Measurements from ENCODE around the gene ALDH3B1. TPM values are rescaled to one million over a fixed set of nuclear protein-coding genes. Genes with fewer than 3 reads are reported as not detected.
A peak's percentile ranks its signal among the peaks of the same experiment; 100 is the strongest.

Gene ALDH3B1
- total RNA-seq, 1 experiment from 2014 or later, result not detected

- DNase-seq, result peak; percentile 79
- Histone ChIP-seq H3K4me1 (ENCODE audit: low read length) (peaks cover 22% of the 10 kb centered on the region), H3K27me3 (ENCODE audit: low read length) (no peaks in the 10 kb centered on the region), H3K4me2 (ENCODE audit: low read depth, low read length, poor library complexity, severe bottlenecking) (peak overlapping the region; percentile 80), H3K79me2 (ENCODE audit: low read length) (peaks cover 13% of the 10 kb centered on the region), H3K9me3 (ENCODE audit: low read length) (no peaks in the 10 kb centered on the region), H3K9ac (ENCODE audit: low read length) (peak overlapping the region; percentile 89), H3K27ac (ENCODE audit: low read length) (peak overlapping the region; percentile 86), H3K9me2 (replicated peaks; ENCODE audit: insufficient read depth, low read length) (no peaks in the 10 kb centered on the region), H2AFZ (ENCODE audit: low read length) (peak overlapping the region; percentile 62; the same call in 1 of the 2 replicates), H3K4me3 (ENCODE audit: low read length) (peak overlapping the region; percentile 96), H4K20me1 (ENCODE audit: insufficient read depth, low read depth, low read length) (no peaks in the 10 kb centered on the region), H3K36me3 (ENCODE audit: insufficient read depth, low read length) (no peaks in the 10 kb centered on the region)
Observed at GRCh38 chr11:68002938-68003845, 6.9 kb upstream of the ALDH3B1 start.

DNA sequence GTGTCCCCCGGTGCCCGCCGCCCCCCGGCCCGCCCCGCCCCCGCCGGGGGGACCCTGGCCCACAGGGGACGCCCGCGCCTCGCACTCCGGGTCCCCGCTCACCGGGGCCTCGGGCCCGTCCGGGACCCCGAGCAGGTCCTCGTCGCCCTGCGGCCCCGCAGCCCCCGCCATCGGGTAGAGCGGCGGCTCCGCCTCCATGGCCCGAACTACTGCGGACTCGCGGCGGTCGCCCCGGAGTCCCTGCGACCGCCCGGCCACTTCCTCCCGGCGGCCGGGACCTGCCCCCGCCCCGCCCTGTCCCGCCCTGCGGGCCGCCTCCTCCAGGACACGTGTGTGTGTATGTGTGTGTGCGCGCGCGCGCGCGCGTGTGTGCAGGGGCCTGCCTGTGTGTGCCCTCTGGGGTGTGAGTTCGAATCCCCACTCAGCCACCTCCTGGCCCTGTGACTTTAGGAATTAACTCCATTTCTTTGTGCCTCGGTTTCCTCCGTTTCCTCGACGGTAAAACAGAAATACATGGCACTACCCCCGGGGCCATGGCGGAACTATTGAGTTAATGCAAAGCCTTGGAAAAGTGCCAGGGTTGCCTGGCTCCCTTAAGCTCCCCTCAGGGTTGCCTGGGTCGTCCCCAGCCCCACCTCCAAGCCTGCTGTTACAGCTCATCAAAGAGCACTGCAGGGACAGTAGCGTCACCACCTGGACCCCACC, 6.1 kb upstream of the ALDH3B1 start, which contains the start of gene UNC93B1:
Gene UNC93B1 (minus strand): TSS at position 252 of the 705 bp plus-strand sequence. CDS start 54 bp downstream, at position 198.
- peaks cover 13% of the 10 kb centered on the region for H3K79me2 ChIP-seq (ENCODE audit: low read length)
- H3K4me1 ChIP-seq (ENCODE audit: low read length), result peaks cover 27% of the 10 kb centered on the region
- H3K9ac ChIP-seq (ENCODE audit: low read length), result peak within 1 kb of the TSS; percentile 89
- peak; percentile 95 for DNase-seq
- peak within 1 kb of the TSS; percentile 80 for H3K4me2 ChIP-seq (ENCODE audit: low read depth, low read length, poor library complexity, severe bottlenecking)
- peak within 1 kb of the TSS; percentile 62; the same call in 1 of the 2 replicates for H2AFZ ChIP-seq (ENCODE audit: low read length)
- H3K27ac ChIP-seq (ENCODE audit: low read length), result peak within 1 kb of the TSS; percentile 86
- H3K27me3 ChIP-seq (ENCODE audit: low read length), result no peaks in the 10 kb centered on the region
- no peaks in the 10 kb centered on the region for H3K9me2 ChIP-seq (replicated peaks; ENCODE audit: insufficient read depth, low read length)
- no peaks in the 10 kb centered on the region for H4K20me1 ChIP-seq (ENCODE audit: insufficient read depth, low read depth, low read length)
- H3K9me3 ChIP-seq (ENCODE audit: low read length), result no peaks in the 10 kb centered on the region
- peak within 1 kb of the TSS; percentile 96 for H3K4me3 ChIP-seq (ENCODE audit: low read length)
- H3K36me3 ChIP-seq (ENCODE audit: insufficient read depth, low read length), result no peaks in the 10 kb centered on the region

GRCh38 chr11:68004551-68005335, 5.4 kb upstream of the ALDH3B1 start:
- Histone ChIP-seq H3K4me2 (ENCODE audit: low read depth, low read length, poor library complexity, severe bottlenecking) (peak overlapping the region; percentile 80), H3K79me2 (ENCODE audit: low read length) (peaks cover 13% of the 10 kb centered on the region), H3K27me3 (ENCODE audit: low read length) (no peaks in the 10 kb centered on the region), H3K9me3 (ENCODE audit: low read length) (no peaks in the 10 kb centered on the region), H3K9ac (ENCODE audit: low read length) (peak overlapping the region; percentile 89), H3K27ac (ENCODE audit: low read length) (no peak overlapping the region), H2AFZ (ENCODE audit: low read length) (no peak overlapping the region), H3K4me3 (ENCODE audit: low read length) (peak overlapping the region; percentile 96), H3K9me2 (replicated peaks; ENCODE audit: insufficient read depth, low read length) (no peaks in the 10 kb centered on the region), H3K36me3 (ENCODE audit: insufficient read depth, low read length) (no peaks in the 10 kb centered on the region), H3K4me1 (ENCODE audit: low read length) (peaks cover 34% of the 10 kb centered on the region), H4K20me1 (ENCODE audit: insufficient read depth, low read depth, low read length) (no peaks in the 10 kb centered on the region)
- no peak for DNase-seq

DNA sequence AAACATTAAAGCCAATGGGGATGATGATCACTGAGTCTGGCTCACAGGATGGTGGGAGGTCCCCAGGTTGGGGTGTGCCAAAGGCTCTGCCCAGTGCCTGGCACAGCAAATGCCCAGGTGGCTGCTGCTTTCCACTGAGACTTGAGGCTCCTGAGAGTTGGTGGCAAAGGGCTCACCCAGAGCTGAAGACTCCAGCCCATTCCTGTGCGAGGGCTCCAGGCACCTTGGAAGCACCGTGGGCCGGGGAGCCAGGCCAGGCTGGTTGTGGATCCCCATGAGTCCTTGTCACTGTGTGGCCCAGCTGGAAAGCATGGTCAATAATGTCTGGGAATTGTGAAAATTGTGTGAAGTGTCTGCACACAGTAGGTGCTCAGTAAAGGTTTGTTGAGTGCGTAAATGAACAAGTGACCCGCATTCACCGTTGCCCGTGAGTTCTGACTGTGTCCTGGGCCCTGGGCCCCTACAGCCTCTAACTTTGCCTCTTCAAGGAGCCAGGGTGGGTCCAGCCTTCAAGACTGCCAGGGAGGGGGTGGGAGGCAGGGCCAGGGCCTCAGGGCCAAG, 3.4 kb upstream of the ALDH3B1 start:
- H3K27ac ChIP-seq (ENCODE audit: low read length), result no peak overlapping the region
- H3K79me2 ChIP-seq (ENCODE audit: low read length), result peaks cover 13% of the 10 kb centered on the region
- H3K9ac ChIP-seq (ENCODE audit: low read length), result no peak overlapping the region
- no peaks in the 10 kb centered on the region for H4K20me1 ChIP-seq (ENCODE audit: insufficient read depth, low read depth, low read length)
- no peak overlapping the region for H3K4me2 ChIP-seq (ENCODE audit: low read depth, low read length, poor library complexity, severe bottlenecking)
- peak; percentile 41 for DNase-seq
- no peak overlapping the region for H3K4me3 ChIP-seq (ENCODE audit: low read length)
- no peak overlapping the region for H2AFZ ChIP-seq (ENCODE audit: low read length)
- no peaks in the 10 kb centered on the region for H3K27me3 ChIP-seq (ENCODE audit: low read length)
- no peaks in the 10 kb centered on the region for H3K9me2 ChIP-seq (replicated peaks; ENCODE audit: insufficient read depth, low read length)
- H3K36me3 ChIP-seq (ENCODE audit: insufficient read depth, low read length), result no peaks in the 10 kb centered on the region
- H3K4me1 ChIP-seq (ENCODE audit: low read length), result peaks cover 42% of the 10 kb centered on the region
- no peaks in the 10 kb centered on the region for H3K9me3 ChIP-seq (ENCODE audit: low read length)

- no peak overlapping the region for H3K4me3 ChIP-seq (ENCODE audit: low read length)
- no peaks in the 10 kb centered on the region for H3K9me3 ChIP-seq (ENCODE audit: low read length)
- no peak overlapping the region for H3K4me2 ChIP-seq (ENCODE audit: low read depth, low read length, poor library complexity, severe bottlenecking)
- no peak for DNase-seq
- no peak overlapping the region for H3K27ac ChIP-seq (ENCODE audit: low read length)
- H3K27me3 ChIP-seq (ENCODE audit: low read length), result no peaks in the 10 kb centered on the region
- H3K9ac ChIP-seq (ENCODE audit: low read length), result no peak overlapping the region
- no peaks in the 10 kb centered on the region for H3K36me3 ChIP-seq (ENCODE audit: insufficient read depth, low read length)
- no peaks in the 10 kb centered on the region for H3K9me2 ChIP-seq (replicated peaks; ENCODE audit: insufficient read depth, low read length)
- H3K79me2 ChIP-seq (ENCODE audit: low read length), result peaks cover 6% of the 10 kb centered on the region; the same call in 1 of the 2 replicates
- H4K20me1 ChIP-seq (ENCODE audit: insufficient read depth, low read depth, low read length), result no peaks in the 10 kb centered on the region
- peaks cover 31% of the 10 kb centered on the region for H3K4me1 ChIP-seq (ENCODE audit: low read length)
- H2AFZ ChIP-seq (ENCODE audit: low read length), result no peak overlapping the region
Observed at GRCh38 chr11:68007498-68008380, 2.4 kb upstream of the ALDH3B1 start.

GRCh38 chr11:68008381-68009337, 1.5 kb upstream of the ALDH3B1 start:
- H4K20me1 ChIP-seq (ENCODE audit: insufficient read depth, low read depth, low read length), result no peaks in the 10 kb centered on the region
- no peak overlapping the region for H3K27ac ChIP-seq (ENCODE audit: low read length)
- peaks cover 29% of the 10 kb centered on the region for H3K4me1 ChIP-seq (ENCODE audit: low read length)
- H3K36me3 ChIP-seq (ENCODE audit: insufficient read depth, low read length), result no peaks in the 10 kb centered on the region
- H2AFZ ChIP-seq (ENCODE audit: low read length), result no peak overlapping the region
- no peaks in the 10 kb centered on the region for H3K79me2 ChIP-seq (ENCODE audit: low read length)
- H3K27me3 ChIP-seq (ENCODE audit: low read length), result no peaks in the 10 kb centered on the region
- no peaks in the 10 kb centered on the region for H3K9me3 ChIP-seq (ENCODE audit: low read length)
- H3K9me2 ChIP-seq (replicated peaks; ENCODE audit: insufficient read depth, low read length), result no peaks in the 10 kb centered on the region
- H3K9ac ChIP-seq (ENCODE audit: low read length), result no peak overlapping the region
- H3K4me3 ChIP-seq (ENCODE audit: low read length), result no peak overlapping the region
- peak; percentile 43 for DNase-seq
- peak overlapping the region; percentile 58 for H3K4me2 ChIP-seq (ENCODE audit: low read depth, low read length, poor library complexity, severe bottlenecking)

Measured in Karpas-422 (cell line).